ENCODE measurements around the gene DRC7.

- TF ChIP-seq TAF1 (IDR thresholded peaks at IDR 0.05; ENCODE audit: low read depth) (no peak), EP300 (conservative IDR thresholded peaks at IDR 0.05; ENCODE audit: poor library complexity, severe bottlenecking) (no peak)
Observed at GRCh38 chr16:57696240-57696639, 1.6 kb downstream of the DRC7 start.

All from neural cell (in vitro differentiated cells).